HT1080 (cell line): Measurements from ENCODE around the gene SMPD3. TPM values are rescaled to one million over a fixed set of nuclear protein-coding genes. Genes with fewer than 3 reads are reported as not detected.

Source experiments
- DNase-seq: peaks from one replicate; pipeline ENCODE4 v3.0.0-alpha.2; 2015; ENCODE audit warnings: low read depth
- total RNA-seq: library from RNA; depleted of rRNA; stranded (reverse); fragments of >200 nt; shearing (Covaris generic); gene quantifications from 2 replicates; pipeline ENCODE4 v1.2.3, GENCODE V29; 2014

Gene SMPD3
- total RNA-seq, 1 experiment from 2014 or later: 0.31 TPM

DNA sequence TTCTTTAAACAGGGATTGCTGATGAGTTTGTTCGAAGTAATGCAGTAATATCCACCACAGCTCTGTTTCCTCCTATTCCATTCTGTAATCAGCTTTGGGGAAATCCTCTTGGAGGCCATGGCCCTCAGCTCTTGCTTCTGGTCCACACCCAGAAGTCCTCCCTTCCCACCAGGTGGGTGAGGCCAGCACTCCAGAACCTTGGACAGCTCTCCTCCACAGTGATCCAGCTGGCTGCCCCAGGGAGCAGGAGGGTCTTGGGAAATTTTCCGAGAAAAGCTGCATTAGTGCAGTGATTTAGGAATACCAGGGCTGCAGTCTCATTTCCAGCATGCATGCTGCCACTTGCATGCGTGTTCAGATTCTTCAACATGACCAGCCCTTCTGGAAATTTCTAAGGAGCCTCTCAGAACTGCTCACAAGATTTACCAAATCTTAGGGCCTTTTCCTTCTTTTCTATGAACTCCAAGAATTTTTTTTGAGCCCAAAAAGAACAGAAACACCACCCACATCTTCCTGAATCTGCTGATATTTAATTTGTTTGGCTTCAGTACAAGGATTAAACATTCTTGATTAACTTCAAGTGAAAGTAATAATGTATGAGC lies 4.2 kb downstream of the SMPD3 start:
- no peak for DNase-seq

DNA sequence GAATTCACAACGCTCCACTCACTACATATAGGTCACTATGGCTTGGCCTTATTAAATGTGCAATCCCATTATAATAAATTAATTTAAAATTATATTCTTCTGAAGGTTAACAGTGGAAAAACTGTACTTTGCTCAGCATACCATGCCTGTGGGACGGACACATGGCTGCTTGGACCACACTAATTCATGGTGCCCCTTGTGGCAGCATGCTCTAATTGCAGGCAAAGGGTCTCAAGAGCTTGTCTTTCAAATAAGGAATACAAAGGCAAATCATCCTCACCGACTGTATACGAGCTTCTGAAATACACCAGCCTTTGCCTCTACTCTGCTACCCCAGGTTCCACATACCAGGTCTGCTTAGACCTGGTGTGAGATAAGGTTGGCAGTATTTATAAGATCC lies 11.7 kb downstream of the SMPD3 start:
- no peak for DNase-seq

DNA sequence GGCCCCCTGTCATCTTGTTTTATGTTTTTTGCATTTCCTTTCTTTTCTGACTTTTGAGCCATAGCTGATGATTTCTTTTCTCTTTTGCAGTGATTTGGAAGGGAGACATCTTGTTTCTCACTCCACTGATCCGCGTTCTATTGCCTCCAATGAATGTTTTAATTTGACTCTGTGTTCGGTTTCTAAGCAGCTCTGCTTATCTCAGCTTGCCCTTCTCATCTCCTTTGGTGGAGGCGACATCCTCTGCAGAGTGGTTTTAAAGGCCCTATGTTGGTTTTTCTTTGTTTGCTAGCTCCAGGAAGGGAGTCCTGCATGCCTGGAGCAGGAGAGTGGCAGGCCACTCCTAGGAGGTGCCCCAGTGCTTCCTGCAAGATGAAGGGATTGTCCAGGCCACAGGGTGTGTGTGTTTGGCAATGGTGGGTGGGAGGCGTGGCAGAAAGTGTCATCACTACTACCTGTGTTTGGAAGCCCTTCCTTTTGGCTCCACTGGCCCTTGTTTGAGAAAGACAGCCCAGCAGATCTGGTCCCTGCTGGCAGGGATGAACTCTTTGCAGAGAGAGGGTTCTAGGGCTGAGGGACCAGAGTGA lies 13.6 kb downstream of the SMPD3 start:
- no peak for DNase-seq

DNA sequence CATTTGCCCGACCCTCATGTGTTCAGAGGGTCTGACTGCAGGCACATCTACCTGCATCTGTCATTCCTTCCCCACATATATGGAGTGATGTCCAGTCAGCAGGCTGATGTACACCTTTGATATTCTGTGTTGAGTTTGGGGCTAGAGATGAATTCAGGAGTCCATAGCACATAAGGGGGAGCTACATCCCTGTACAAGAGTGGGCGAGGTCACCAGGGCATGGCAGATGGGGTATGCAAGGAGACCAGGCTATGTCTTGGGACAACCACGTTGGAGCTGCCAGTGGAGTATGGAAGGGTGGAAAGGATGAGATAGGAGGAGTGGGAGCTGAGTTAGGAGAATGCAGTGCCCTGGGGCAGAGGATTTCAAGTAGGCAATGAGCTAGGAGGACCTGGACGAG lies 15.0 kb downstream of the SMPD3 start:
- no peak for DNase-seq

DNA sequence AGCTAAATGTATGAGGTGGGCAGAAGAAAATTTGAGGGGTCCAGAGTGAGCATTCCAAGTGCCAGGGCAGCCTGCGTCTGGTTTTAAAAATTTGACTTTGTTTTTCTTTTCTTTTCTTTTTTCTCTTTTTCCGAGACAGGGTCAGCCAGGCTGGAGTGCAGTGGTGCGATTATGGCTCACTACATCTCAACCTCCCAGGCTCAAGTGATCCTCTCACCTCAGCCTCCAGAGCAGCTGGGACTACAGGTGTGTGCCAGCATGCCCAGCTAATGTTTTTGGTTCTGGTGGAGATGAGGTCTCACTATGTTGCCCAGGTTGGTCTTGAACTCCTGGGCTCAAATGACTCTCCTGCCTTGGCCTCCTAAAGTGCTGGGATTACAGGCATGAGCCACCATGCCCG lies 15.6 kb downstream of the SMPD3 start:
- DNase-seq: no peak

DNA sequence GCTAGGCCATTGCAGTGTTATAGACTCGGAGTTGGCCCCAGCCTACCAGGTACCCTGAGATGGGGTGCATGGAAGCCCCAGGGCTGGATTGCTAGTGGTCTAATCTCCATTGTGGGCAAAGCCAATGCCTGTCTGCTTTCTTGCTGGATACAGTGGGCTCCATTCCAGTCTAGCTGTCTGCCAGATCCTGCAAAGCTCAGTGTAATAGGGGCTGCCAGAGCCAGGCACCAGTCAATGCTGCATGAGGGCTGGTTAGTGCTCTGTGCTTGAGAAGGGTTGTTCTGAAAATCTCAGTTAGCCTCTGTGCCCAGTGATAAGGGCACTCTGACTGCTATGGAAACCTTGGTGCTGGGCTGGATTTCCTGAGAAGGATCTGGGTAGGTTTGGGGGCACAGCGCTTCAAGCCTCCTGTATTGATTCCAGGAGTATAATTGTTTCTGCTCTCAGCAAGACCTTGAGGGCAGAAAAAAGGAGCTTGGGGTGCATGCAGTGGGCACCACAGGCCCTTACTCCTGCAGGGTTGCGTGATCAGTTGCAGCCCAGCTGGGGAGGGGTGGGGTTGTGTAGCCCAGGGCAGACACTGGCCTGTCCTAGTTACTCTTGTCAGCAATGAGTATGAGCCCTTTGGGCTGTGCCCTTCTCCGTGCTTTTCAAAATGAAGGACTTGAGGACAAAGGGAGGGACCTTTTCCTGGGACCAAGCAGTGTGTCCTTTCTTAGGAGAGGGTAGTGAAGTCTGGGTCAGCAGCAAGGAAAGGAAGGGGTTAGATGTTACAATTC lies 19.0 kb downstream of the SMPD3 start:
- no peak for DNase-seq

DNA sequence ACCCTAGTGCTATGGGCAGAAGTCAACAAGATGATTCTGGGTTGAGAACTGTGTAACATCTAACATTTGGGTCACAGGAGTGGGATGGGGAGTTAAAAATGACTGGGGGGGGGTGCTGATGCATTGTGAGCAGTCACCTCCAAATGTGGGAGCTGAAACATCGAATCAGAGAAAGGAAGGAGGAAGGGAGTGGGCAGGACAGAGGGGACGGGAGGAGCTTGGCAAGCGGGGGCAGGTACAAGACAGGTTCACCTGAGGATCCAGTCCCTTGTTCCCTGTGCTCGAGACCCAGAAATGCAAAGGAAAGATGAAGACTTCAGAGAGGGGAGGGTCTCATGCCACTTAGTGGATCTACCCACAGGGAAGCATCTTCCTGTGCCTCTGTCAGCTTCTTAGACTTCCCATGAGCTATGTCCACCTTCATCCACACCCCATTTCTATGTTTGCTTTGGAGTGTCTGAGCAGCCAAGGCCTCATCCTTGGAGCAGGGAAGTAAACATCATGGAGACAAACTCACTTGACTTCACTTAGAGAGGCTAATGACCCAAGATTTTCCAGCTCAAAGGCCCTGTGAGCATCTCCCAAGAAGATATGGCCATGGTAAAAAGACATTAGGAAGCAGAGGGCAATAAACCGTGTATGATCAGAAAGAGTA lies 20.5 kb downstream of the SMPD3 start:
- DNase-seq: no peak

DNA sequence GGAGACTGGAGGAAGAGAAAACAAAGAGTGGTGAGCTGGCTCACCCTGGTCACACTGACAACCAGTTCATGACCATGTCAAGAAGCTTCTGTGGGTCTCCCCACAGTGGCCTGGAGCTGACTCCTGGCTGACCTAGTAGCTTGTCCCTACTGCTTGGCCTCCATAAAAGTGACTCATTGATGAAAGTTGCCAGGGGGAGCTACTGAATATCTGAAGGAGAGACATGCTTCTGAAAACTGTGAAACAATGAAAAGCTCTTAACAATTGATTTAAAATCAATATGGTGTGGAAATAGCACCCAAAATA lies 22.0 kb downstream of the SMPD3 start:
- DNase-seq: no peak

DNA sequence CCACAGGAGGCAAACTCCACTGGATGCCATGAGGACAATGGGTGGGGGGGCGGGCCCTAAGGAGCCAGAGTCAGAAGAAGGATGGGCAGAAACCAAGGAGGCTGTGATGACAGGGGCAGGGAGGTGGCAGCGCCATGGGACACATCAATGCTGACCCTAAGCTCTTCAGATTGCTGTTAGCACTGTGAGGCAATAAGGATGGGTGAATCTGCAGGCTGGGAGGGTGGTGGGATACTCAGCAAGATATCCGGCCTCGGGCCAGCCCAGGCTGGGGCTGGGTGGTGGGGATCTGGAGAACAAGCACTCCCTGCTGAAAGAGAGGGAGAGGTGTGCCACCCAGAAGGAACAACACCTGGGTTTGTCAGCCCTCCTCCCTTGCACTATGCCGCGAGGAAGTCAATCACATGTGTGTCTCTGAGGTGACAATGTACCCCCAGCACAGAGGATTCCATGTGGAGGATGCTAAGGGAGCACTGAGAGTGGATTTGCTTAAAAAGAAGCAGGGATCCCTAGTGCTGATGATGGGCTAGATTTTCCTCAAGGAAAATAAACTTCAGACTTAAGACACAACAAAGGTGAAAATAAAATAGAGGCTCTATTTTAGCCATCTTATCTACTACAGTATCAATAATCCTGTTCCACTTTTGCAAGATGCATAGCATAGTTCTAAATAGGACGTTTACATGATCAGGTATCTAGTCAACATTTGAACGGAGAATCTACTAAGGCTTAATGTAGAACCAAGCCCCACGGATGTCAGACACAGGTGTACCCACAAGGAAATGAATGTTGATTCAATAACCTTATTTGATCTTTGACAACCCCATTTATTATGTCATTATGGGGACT lies 22.6 kb downstream of the SMPD3 start:
- DNase-seq: no peak

DNA sequence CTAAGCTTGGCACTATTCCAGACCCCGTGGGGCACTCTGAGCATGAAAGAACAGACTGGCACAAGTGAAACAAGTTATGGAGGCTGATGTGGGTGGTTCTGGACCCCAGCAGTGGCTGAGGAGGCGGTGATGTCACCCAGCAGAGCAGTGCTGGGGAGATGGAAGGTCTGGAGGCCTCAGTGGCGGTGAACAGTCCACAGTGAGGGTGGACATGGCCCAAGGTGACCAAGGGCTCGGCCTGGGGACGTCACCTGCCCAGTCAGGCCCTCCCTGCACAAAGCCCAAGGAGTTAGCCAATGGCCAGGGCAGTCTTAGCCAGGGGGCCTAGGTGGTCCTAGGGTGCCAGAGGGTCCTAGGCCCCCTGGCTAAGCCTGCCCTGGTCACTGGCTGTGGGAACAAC lies 24.5 kb downstream of the SMPD3 start:
- no peak for DNase-seq

DNA sequence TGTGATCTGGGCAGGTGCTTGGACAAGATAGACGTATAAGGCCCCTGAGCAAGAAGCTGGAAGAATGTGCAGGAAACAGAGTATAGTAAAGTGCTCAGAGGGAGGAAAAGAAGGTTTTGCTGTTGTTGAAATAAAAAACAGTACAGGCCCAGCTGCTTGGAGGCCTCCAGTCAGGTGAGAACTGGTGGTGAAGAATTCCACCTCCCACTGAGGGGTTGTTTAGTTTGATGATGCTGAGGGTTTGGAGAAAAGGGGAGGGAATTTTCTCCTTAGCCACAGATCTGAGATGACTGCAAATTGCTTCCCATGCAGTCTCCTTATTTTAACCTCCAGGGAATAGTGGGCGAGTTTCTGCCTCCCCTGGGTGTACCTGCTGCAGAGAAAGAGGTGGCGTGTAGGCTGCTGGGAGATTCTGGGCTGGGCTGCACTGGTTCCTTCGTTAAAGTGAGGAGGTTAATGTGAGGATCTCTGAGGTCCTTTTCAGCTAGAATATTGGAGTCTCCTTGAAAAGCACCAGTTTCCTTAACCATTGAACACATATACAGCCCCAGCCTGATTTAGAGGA lies 25.8 kb downstream of the SMPD3 start:
- no peak for DNase-seq

DNA sequence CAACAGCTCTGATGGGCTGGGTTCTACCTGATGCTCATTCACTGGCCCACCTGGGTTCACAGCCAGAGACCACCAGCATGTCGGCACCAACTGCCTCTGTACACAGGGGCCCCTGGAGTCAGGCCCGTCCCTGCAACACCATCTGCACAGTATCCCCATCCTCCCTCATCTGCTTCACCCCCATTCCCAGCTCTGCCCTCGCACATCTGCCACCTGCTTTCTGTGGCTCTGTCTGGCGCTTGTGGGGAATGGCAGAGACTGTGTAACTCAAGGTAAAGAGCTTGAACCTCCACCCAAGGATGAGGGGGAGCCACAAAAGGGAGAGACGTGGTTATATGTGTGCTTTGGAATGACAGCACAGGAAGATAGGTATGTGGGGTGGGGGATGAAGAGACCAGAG lies 27.2 kb downstream of the SMPD3 start:
- DNase-seq: no peak

DNA sequence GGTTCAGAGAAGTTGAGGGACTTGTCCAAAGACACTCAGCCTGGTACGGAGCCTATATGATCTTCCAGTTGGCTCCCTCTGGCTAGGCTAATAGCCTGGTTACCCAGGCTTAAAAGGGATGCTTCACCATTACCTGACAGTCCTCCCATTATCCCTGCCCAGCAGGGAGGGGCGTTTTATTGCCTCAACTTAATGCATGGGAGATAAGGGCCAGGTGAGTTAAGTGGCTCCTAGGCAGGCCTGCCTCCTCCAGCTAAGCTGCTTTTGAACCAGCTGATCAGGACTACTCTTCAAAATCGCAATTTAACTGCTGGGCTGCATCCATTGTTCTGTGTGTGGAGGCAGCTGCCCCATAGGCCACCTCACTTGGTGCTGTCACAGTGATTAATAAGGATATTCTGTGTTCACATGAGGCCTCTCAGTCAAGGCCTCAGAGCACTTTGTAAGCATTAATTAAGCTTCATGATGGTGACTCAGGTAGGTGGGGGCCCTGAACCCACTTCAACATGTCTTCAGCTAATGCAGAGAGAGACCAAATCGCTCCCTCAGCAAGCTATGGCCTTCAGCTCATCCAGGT lies 27.9 kb downstream of the SMPD3 start:
- no peak for DNase-seq

DNA sequence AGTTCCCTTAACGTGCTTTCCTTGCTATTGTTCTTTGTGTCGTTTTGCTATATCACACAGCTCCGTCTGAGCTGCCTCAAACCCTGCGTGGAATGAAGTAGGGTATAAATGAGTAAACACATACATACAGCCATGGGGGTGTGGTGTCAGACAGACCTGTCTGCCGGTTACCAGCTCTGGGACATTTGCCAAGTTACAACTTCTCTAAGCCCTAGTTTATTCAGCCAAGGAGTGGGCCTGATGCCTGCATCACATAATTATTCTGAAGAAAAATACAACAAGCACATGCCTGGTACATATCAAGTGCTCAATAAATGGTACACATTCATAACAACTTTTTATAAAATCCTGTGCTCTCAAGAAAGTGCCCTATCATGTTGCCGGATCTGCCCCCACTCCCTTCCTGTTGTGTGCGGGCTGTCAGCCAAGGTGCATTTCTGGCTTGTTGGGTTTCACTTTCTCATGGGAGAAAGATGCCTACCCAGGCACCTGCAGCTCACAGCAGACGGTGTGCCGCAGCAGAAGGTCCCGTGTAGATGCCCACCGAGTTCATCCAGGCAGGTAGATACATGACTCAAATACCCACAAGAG lies 30.5 kb downstream of the SMPD3 start:
- peak; percentile 28 for DNase-seq

DNA sequence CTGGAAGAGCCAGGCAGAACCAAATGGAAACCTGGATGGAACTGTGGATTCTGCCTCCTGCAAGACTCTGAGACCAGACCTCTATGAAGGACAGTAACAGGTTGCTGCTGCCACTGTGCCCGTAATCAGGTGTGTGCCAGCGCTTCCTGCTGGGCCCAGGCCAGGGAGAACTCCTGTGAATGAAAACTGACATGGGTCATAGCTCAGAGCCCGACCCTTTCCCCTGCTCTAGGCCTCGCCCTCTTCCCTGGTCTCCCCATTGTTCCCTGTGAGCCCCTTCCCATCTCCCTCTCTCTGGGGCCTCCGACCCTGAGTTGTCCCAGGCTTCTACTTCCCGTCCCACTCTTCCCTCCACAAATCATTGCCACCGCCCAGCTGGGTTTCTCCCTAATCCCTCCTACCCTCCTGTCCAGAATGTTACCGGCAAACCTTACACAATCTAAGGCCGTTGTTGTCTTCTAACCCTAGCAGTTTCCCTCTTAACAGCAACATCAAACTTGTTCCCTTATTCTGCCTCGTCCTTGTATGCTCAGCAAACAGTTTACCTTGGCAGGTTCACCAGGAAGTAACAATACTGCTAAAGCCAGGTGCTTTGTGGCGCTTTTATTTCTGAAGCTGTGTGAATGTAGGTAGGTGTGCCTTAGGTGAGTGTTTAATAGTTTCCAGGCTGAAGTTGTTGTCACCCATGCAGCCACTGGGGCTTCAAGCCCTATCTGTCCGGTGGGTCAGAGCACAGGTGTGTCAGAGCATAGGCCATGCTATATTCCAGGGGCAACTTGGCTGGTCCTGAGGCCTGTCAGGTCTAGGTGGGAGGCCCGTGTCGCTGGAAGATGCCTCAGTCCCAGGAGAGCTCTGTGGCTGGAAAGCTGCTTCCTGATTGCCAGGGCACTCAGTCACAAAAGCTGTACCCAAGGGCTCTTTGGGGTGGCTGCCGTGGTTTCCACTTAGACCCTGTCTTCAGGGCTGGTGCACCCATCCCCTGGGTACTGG lies 32.0 kb downstream of the SMPD3 start:
- no peak for DNase-seq

DNA sequence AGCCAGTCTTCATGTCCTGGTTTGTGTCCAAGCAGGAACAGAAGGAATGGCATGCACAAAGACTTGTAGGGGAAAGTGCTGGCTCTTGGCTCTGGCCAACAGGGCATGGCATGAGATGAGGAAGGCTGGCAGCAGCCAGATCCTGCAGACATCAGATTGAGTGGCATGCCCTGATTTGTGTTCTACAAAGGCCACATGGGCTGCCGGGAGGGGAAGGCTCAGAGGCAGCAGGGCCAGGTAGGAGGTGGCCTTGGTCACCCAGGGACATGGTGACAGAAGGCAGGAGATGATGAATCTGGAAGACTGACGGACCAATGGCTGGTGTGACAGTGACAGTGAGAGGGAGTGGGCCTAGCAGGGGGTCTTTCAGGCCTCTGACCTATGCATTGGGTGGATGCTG lies 33.7 kb downstream of the SMPD3 start:
- no peak for DNase-seq

DNA sequence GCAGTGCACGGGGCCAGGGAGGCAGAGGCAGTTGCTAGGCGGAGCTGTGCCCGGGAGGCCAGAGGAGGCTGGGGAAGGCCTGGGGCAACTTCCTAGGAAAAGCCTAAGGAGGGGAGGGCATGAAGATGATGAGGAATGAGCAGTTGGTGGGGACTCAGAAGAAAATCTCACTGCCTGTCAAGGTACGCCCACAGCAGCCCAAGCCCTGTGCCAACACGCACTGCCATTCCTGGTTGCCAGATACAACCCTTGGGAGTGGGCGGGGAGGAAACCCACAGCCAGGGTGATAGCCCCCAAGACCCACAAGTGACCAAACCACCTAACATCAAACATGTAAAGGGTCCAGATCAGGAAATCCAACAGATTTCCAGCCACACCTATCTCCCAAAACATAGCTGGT lies 36.2 kb downstream of the SMPD3 start:
- DNase-seq: no peak

DNA sequence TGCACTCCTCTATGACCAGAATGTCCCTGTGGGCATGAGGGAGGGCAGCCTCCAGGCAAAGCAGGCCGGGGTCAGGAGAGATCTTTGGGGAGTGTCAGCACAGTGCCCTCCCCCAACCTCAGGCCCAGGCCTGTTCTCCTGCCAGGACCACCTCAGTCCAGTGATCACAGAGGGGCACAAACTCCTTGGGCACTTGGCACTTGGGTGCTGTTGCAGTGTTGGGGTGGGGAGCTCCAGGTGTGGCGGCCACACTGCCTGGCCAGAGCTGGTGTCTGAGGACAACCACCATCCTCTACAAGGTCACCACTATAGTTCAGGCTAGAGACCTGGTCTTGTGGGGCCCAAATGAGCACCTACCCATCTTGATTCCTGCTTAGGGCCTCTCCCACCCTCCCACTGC lies 37.2 kb downstream of the SMPD3 start:
- no peak for DNase-seq

DNA sequence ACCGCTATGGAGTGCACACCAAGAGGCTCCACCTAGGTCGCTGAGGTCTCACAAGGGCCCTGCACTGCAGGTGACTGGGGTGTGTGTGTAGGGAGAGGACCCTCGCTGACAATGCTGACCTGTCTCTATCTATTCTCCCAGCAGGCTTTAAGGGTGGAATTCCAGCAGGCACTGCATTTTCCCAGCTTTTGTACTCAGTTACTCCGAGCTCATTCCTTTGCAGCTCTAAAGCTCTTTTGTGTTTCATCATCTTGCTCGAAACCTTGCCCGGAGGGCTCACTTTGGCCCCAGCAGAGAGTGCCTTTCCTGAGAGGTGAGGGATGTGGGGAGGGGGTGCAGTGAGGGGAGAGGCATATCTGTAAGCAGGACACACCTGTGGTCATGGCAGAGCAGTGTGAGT lies 39.3 kb downstream of the SMPD3 start:
- DNase-seq: no peak
